DOHH2 (cell line): ENCODE data around the gene TRIM24.

Experiments used
- H3F3A ChIP-seq: fragments of 200-600 bp; sonication (generic), shearing (Covaris generic); 2 replicates; pipeline ENCODE4 v1.6.0; 2016; ENCODE audit warnings: antibody characterized with exemption, mild to moderate bottlenecking; ENCODE audit not compliant: control insufficient read depth, insufficient read depth
- H3K27ac ChIP-seq: fragments of 200-600 bp; sonication (generic); 2 replicates; pipeline ENCODE4 v1.5.1; 2014; ENCODE audit warnings: low read depth, mild to moderate bottlenecking, low read length, moderate library complexity
- H3K27me3 ChIP-seq: fragments of 200-600 bp; sonication (generic); 2 replicates; pipeline ENCODE4 v1.6.1; 2014; ENCODE audit warnings: mild to moderate bottlenecking, low read length, mixed read lengths; ENCODE audit not compliant: control insufficient read depth
- H3K36me3 ChIP-seq: fragments of 200-600 bp; sonication (generic); 2 replicates; pipeline ENCODE4 v1.6.1; 2014; ENCODE audit warnings: mild to moderate bottlenecking, low read length, moderate library complexity, mixed read lengths; ENCODE audit not compliant: control insufficient read depth
- H3K4me1 ChIP-seq: fragments of 200-600 bp; sonication (generic); 2 replicates; pipeline ENCODE4 v1.6.1; 2014; ENCODE audit warnings: mild to moderate bottlenecking, low read length, mixed read lengths; ENCODE audit not compliant: control insufficient read depth
- H3K4me2 ChIP-seq: fragments of 200-600 bp; sonication (generic); 2 replicates; pipeline ENCODE4 v1.6.0; 2014; ENCODE audit warnings: mild to moderate bottlenecking, low read length, moderate library complexity
- H3K4me3 ChIP-seq: fragments of 200-600 bp; sonication (generic); 2 replicates; pipeline ENCODE4 v1.5.1; 2014; ENCODE audit warnings: mild to moderate bottlenecking, low read length, mixed read lengths
- H3K79me2 ChIP-seq: fragments of 200-600 bp; sonication (generic); 2 replicates; pipeline ENCODE4 v1.6.1; 2014; ENCODE audit warnings: mild to moderate bottlenecking, low read length, mixed read lengths; ENCODE audit not compliant: control insufficient read depth
- H3K9me2 ChIP-seq: fragments of 200-600 bp; sonication (generic); replicated peaks from 2 replicates; pipeline ENCODE4 v1.6.1; 2014; ENCODE audit warnings: mild to moderate bottlenecking, low read length, mixed read lengths; ENCODE audit not compliant: control insufficient read depth
- H3K9me3 ChIP-seq: fragments of 200-600 bp; sonication (generic); 2 replicates; pipeline ENCODE4 v1.6.1; 2014; ENCODE audit warnings: antibody characterized with exemption, low read length, mixed read lengths; ENCODE audit not compliant: control insufficient read depth, insufficient read depth
- H4K20me1 ChIP-seq: fragments of 200-600 bp; sonication (generic); 2 replicates; pipeline ENCODE4 v1.6.0; 2014; ENCODE audit warnings: low read depth, mild to moderate bottlenecking, antibody characterized with exemption, low read length, moderate library complexity; ENCODE audit not compliant: control insufficient read depth, insufficient read depth
- EZH2phosphoT487 ChIP-seq: fragments of 200-600 bp; sonication (generic); IDR thresholded peaks from 2 replicates; pipeline ENCODE4 v1.6.1; 2017; ENCODE audit warnings: borderline replicate concordance, mild to moderate bottlenecking, antibody characterized with exemption, low read length, moderate library complexity, mixed read lengths
- TF ChIP-seq, protein P1 (sequence below): fragments of 200-600 bp; sonication (generic); IDR thresholded peaks from one replicate; pipeline ENCODE4 v1.5.1; 2014; ENCODE audit warnings: antibody characterized with exemption, mild to moderate bottlenecking, low read depth, low read length; ENCODE audit not compliant: poor library complexity, severe bottlenecking

Gene TRIM24

DNA sequence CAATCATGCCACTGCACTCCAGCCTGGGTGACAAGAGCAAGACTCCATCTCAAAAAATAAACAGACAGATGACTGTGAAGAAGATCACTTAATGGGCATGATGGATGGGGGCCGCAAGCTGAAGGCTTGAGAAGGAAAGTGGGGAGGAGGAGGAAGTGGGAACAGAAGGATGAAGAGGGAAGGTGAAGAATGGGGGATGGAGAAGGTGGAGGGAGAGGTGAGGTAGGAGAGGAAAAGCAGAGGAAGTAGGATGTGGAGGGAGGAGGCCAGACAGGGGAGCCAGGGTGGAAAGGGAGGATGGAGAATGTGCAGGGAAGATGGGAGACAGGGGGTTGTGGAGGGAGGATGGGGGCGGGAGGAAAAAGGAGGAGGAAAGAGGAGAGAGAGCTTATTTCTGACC lies 172.3 kb downstream of the TRIM24 start:
- TF ChIP-seq, protein P1, sequence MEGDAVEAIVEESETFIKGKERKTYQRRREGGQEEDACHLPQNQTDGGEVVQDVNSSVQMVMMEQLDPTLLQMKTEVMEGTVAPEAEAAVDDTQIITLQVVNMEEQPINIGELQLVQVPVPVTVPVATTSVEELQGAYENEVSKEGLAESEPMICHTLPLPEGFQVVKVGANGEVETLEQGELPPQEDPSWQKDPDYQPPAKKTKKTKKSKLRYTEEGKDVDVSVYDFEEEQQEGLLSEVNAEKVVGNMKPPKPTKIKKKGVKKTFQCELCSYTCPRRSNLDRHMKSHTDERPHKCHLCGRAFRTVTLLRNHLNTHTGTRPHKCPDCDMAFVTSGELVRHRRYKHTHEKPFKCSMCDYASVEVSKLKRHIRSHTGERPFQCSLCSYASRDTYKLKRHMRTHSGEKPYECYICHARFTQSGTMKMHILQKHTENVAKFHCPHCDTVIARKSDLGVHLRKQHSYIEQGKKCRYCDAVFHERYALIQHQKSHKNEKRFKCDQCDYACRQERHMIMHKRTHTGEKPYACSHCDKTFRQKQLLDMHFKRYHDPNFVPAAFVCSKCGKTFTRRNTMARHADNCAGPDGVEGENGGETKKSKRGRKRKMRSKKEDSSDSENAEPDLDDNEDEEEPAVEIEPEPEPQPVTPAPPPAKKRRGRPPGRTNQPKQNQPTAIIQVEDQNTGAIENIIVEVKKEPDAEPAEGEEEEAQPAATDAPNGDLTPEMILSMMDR: no peak
- no peak for TF ChIP-seq EZH2phosphoT487
- no peaks in the 10 kb centered on the region for H3K79me2 ChIP-seq
- H3K27me3 ChIP-seq: no peaks in the 10 kb centered on the region
- H3K36me3 ChIP-seq: no peaks in the 10 kb centered on the region
- no peak overlapping the region for H3K4me2 ChIP-seq
- no peaks in the 10 kb centered on the region for H3K9me2 ChIP-seq
- no peaks in the 10 kb centered on the region for H4K20me1 ChIP-seq
- H3K4me3 ChIP-seq: no peak overlapping the region
- no peaks in the 10 kb centered on the region for H3K9me3 ChIP-seq
- no peaks in the 10 kb centered on the region for H3K4me1 ChIP-seq
- H3F3A ChIP-seq: no peaks in the 10 kb centered on the region
- H3K27ac ChIP-seq: no peak overlapping the region

DNA sequence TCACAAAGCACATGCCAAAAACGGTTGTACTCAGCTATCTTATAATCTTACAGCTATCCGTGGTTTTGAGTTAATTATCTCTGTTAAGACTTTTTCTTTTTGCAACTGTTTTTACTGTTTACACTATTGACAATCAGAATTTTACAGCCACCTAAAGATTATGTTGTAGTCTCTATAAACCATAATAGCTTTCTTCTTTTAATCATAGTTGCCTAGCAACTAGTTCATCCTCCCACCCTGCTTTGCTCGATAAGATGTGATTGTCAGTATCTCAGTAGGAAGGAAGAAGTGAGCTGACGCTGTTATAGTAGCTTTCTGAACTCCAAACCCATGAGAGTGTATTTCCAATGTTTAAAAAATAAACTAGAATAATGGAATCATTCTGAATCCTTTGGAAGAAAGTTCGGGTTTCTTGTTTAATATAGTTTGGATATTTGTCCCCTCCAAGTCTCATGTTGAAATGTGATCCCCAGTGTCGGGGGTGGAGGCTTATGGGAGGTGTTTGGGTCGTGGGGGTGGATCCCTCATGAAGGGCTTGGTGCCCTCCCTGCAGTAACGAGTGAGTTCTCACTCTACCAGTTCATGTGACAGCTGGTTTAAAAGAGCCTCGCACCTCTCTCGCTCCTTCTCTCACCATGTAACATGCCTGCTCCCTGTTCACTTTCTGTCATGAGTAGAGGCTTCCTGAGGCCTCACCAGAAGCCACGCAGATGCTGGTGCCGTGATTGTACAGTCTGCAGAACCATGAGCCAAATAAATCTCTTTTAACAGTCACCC lies 173.0 kb downstream of the TRIM24 start:
- Histone ChIP-seq H3K9me3 (no peaks in the 10 kb centered on the region), H3K27ac (no peak overlapping the region), H3K9me2 (no peaks in the 10 kb centered on the region), H3K79me2 (no peaks in the 10 kb centered on the region), H3K27me3 (no peaks in the 10 kb centered on the region), H3K4me2 (no peak overlapping the region), H4K20me1 (no peaks in the 10 kb centered on the region), H3K36me3 (no peaks in the 10 kb centered on the region), H3K4me3 (no peak overlapping the region), H3K4me1 (no peaks in the 10 kb centered on the region), H3F3A (no peaks in the 10 kb centered on the region)
- TF ChIP-seq, protein P1: no peak
- TF ChIP-seq EZH2phosphoT487: no peak
